ENCODE measurements around the gene OR10Z1.

GRCh38 chr1:158607296-158607695 is 2.2 kb downstream of the OR10Z1 start:
- TF ChIP-seq POLR2A (IDR thresholded peaks at IDR 0.05): no peak
- TF ChIP-seq, protein P1, sequence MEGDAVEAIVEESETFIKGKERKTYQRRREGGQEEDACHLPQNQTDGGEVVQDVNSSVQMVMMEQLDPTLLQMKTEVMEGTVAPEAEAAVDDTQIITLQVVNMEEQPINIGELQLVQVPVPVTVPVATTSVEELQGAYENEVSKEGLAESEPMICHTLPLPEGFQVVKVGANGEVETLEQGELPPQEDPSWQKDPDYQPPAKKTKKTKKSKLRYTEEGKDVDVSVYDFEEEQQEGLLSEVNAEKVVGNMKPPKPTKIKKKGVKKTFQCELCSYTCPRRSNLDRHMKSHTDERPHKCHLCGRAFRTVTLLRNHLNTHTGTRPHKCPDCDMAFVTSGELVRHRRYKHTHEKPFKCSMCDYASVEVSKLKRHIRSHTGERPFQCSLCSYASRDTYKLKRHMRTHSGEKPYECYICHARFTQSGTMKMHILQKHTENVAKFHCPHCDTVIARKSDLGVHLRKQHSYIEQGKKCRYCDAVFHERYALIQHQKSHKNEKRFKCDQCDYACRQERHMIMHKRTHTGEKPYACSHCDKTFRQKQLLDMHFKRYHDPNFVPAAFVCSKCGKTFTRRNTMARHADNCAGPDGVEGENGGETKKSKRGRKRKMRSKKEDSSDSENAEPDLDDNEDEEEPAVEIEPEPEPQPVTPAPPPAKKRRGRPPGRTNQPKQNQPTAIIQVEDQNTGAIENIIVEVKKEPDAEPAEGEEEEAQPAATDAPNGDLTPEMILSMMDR (IDR thresholded peaks at IDR 0.05): no peak

Measured in heart left ventricle (tissue), 13 donors.